EH (cell line): ENCODE data around the gene MS4A4E.
"Not testable (repeated sequence)": the region's sequence is repeated elsewhere in the genome, so short reads cannot be mapped to it uniquely, and the experiment has no call there.

Source experiments
- DNase-seq: peaks from one replicate; pipeline ENCODE4 v3.0.0-alpha.2; 2015; ENCODE audit warnings: low read depth

Gene MS4A4E

GRCh38 chr11:60221181-60221580 lies 21.8 kb downstream of the MS4A4E start:
- DNase-seq: no peak

DNA sequence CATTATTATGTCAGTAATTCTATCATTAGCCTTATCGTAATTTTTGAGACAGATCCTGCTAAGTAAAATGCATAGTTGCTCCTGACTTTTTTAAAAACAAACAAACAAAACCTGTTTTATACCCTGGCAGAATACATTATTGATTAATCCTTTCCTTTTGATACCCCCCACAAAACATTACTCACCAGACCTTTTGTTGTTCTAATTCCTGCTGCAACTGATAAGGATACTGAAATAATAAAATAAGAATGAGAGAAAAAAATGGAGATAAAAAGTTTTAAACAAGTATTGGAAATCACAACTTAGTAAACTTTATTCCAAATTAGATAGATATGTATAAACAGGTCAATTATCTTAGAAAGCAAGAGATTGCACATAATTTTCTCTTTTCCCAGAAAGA lies 28.6 kb downstream of the MS4A4E start:
- no peak for DNase-seq

DNA sequence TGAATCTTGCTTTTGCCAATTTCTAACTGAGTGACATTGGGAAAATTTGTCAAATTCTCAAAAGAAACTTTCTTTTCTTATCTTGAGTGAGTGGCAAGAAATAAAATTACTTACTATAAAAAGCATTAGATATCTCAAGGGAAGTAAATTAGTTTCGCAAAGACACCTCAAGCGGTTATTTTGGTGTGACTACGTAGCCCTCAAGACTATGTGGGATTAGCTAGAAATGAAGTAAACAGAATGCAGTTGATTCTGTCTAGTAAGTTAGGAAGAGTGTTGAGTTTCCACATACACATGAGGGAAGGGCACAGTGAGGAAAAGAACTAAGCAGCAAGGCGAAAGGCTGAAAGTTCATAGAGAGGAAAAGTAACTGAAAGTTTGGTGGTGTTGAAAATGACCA lies 31.7 kb downstream of the MS4A4E start:
- DNase-seq: no peak

GRCh38 chr11:60209977-60210376 lies 33.0 kb downstream of the MS4A4E start:
- DNase-seq: no peak

- DNase-seq: no peak
These were observed 34.0 kb downstream of the MS4A4E start for GRCh38 chr11:60208951-60209350.

DNA sequence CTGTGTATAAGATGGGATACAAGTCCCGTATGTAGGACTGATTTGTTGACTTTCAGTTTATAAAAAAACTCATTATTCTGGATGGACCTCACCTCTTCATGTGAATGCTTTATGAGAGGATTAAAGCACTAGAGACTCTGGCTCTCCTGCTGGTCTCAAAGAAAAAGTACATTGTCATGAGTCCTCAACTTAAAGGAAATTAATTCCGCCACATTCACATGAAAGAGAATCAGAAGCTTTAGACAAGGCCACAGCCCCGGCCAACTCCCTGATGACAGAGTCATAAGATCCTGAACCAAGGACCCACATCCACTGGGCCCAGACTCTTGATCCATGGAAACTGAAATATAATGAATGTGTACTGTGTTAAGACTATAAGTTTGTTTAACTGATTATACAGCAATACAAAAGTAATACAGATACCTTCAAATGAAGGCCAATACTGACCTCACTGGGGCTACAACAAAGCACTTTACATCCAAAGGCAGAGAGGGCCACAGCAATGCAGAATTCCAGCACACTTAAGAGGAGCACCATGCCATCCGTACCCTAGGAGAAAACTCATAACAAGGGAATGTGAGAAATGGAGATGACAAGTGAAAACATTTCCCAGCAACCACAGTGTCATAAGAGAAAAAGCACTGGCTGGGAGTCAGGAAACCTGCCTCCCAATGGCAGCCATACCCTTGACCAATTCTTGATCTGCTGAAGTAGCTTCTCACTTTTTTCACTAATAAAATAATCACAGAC lies 34.6 kb downstream of the MS4A4E start:
- no peak for DNase-seq

- no peak for DNase-seq
These were observed 36.3 kb downstream of the MS4A4E start for GRCh38 chr11:60206616-60207015.

GRCh38 chr11:60204922-60205321 lies 38.0 kb downstream of the MS4A4E start:
- DNase-seq: no peak

DNA sequence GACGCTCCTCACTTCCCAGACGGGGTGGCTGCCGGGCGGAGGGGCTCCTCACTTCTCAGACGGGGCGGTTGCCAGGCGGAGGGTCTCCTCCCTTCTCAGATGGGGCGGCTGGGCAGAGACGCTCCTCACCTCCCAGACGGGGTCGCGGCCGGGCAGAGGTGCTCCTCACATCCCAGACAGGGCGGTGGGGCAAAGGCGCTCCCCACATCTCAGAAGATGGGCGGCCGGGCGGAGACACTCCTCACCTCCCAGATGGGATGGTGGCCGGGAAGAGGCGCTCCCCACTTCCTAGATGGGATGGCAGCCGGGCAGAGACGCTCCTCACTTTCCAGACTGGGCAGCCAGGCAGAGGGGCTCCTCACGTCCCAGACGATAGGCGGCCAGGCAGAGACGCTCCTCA lies 41.6 kb downstream of the MS4A4E start:
- DNase-seq: not testable (repeated sequence)

- DNase-seq: no peak
These were observed 45.5 kb downstream of the MS4A4E start for GRCh38 chr11:60197442-60197841.

DNA sequence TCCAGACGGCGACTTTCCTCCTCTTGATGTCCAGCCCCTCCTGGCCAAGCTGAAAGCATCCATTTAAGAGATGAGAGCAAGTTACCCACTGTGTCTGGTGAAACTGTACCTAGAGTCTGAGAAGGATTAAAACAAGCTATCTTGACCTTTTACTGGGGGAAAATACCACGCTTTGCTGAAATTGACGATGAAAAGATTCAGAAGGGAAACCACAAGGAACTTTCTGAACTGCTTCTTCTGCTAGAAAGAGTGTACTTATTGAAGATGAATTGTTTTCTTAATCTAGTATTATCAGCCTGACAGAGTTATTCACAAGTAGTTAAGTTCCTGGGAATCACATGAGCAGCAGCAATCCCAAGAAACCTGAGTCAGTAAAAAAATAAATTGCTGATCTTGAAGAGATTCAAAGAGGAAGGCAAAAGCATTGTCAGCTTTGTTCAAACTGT lies 47.0 kb downstream of the MS4A4E start:
- no peak for DNase-seq

DNA sequence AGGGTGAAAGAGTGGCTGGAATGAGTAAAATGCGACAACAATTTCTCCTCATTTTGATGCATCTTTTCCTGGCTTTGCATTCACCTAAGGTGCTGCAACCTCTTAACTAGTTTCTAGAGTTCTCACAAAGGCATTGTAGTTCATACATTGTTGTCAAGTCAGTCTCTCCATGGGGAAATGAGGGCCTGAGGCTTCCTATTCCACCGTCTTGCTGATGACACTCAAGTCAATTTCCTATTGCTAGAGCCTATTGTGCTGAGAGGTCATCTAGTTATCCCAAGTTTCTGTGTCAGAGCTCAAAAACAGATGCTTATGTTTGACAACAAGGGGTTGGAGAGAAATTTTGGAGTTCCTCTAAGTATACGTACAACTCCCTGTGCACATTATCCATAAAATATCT lies 48.4 kb downstream of the MS4A4E start:
- no peak for DNase-seq

GRCh38 chr11:60193687-60194433 lies 49.1 kb downstream of the MS4A4E start:
- DNase-seq: peak; percentile 24

GRCh38 chr11:60192564-60192963 lies 50.4 kb downstream of the MS4A4E start:
- DNase-seq: not testable (repeated sequence)

DNA sequence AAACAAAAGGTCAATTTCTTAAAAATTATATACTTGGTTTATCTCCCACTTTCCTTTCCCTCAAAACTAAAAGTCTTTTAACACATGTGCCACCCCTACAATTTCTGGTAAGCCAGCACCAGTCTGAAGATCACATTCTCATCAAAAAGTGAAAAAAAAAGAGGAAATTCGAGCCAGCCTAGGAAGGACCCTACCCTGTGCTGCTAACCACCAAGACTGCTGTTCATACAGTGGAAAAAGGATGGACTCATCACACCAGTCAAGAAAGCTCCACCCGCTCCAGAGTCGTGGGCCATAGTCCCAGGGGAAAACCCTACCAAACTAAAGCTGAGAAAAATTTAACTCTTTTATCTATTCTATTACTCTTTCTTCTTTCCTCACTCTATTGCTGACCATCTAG lies 54.5 kb downstream of the MS4A4E start:
- DNase-seq: not testable (repeated sequence)

- DNase-seq: not testable (repeated sequence)
These were observed 56.8 kb downstream of the MS4A4E start for GRCh38 chr11:60186128-60186527.

- not testable (repeated sequence) for DNase-seq
These were observed 57.5 kb downstream of the MS4A4E start for GRCh38 chr11:60185512-60185827.

- DNase-seq: no peak
These were observed 58.0 kb downstream of the MS4A4E start for GRCh38 chr11:60184824-60185511.

DNA sequence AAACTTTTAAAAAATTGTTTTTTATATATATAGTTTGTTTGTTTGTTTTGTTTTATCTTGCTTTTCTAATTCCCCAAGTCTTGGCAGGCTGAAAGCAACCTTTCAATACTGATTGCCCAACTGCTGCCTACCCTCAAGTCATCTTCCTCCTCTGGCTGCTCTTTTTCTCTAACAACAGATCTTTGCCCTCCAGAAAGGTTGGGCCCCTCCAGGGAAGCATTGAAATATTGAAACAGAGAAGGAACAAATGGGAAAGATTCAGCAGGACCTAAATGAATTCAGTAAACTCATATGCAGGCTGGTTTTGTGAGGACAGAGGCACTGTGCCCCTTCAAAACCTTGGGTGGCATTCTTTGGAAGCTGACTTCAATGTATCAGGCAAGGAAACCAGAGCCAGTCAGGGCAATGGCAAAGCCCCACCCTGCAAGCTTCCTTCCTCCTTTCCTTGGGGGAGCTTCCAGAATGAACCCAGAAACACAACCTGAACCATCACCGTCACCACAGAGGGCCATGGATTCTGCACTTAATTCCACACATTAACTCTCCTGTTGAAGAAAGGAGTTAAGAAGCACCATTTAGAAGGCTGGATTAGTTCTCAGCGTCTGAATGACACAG lies 59.2 kb downstream of the MS4A4E start:
- DNase-seq: no peak

DNA sequence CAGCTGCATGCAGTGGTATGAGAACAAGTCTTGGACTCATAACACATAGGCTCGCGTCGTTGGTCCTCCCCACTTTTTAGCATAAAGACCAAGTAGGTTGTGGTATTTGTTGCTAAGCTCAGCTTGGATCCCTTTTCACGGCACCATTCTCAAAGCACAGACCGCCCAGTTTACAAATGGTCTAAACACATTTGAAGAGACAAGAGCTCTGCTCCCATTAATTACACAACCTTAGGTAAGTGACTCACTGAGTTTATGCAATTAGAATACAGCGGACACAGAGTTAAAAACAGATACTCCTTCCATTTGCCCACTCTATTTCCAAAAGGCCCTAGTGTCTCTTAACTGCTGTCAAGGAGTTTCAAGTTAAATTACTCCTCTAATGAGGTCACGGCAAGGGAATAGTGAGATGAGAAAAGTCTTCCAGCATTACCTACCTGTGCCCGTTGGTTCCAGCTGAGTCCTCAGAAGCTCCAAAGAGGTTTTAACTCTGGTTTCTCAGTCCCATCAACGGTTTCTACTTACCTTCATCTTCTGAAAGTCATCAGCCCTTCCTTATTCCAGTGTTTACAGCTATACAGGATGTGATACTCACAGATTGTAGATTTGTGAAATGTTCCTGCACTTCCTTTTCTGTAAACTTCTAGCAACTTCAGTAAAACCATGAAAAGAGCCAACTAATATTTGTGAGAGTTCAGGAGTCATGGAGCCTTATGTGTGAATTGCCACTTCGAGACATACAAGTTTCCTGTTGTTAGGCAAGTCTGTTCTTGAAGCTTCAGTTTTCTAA lies 60.2 kb downstream of the MS4A4E start, which contains the start of gene MS4A6A:
MS4A6A (minus strand) TSS at position 543 of the 790 bp plus-strand sequence. CDS start 1,356 bp downstream, outside the sequence.
- no peak for DNase-seq

DNA sequence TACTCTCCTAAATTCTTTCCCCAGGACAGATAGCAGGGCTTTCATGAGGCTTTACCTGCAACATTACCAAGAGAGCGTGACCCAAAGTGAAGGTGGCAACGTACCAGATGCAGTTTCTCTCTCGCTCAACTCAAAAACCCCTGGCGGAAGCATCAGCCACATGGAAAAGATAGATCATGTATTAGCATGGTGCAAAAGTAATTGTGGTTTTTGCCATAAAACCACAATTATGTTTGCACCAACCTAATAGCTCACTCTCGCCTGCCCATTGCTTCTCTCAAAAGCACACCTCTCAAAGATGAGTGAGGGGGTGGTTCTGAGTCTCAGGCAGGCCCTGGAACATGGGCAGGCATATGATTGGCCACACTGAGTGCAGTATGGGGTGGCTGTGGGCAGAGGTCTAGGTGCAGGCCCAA lies 67.1 kb downstream of the MS4A4E start:
- DNase-seq: no peak

DNA sequence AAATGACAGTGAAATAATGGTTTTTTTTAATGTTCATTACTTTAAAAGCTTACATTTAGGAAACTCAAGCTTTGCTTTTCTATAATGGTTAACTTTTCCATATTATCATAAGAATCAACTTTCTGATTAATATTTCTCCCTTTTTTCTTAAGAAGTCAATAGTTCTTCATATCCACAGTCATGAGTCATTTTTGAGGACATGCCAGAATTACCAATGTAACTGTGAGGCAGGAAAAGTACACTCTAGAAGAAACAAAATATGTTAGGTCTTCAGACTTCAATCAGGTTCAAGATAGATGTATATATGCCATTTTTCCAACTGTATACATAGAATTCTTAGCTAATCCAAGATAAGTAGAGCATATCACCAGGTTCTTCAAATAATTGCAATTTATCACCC lies 70.9 kb downstream of the MS4A4E start:
- no peak for DNase-seq
